Measurements from ENCODE around the gene DNM2. TPM values are rescaled to one million over a fixed set of nuclear protein-coding genes. Genes with fewer than 3 reads are reported as not detected.
A peak's percentile ranks its signal among the peaks of the same experiment; 100 is the strongest.

The DNM2 gene
- total and polyA plus RNA-seq, 12 donors, result 78.9 to 206 (median 131) TPM

GRCh38 chr19:10817291-10818038 lies 99.6 kb downstream of the DNM2 start:
- Histone ChIP-seq H3K9me3 (no peaks in the 10 kb centered on the region), H3K4me1 (peaks cover 0 to 37% (median 0%) of the 10 kb centered on the region in 9 donors), H3K4me3 (peak overlapping the region in 9 of 10 donors; percentile 3 to 39 (median 25)), H3K27ac (peak overlapping the region in 8 of 10 donors; percentile 41 to 76 (median 58)), H3K36me3 (peaks cover 0 to 96% (median 55%) of the 10 kb centered on the region in 9 donors), H3K27me3 (no peaks in the 10 kb centered on the region)
- TF ChIP-seq CTCF (IDR thresholded peaks at IDR 0.05), result no peak
- peak; percentile 49 for DNase-seq
- intact Hi-C loops (cut with DNase I), result no loop called here
- 83 to 88% methylated on average over 42 of the region's 42 CpGs for WGBS, 2 donors
- ATAC-seq, result peak in 7 of 8 donors; percentile 39 to 78 (median 57)

GRCh38 chr19:10818301-10819123 lies 100.6 kb downstream of the DNM2 start:
- Histone ChIP-seq H3K36me3 (peaks cover 0 to 96% (median 55%) of the 10 kb centered on the region in 9 donors), H3K27me3 (no peaks in the 10 kb centered on the region), H3K9me3 (no peaks in the 10 kb centered on the region), H3K27ac (peak overlapping the region in 6 of 10 donors; percentile 22 to 61 (median 54)), H3K4me1 (peaks cover 0 to 27% (median 0%) of the 10 kb centered on the region in 9 donors), H3K4me3 (peak overlapping the region in 1 of 10 donors; percentile 36)
- intact Hi-C loops (cut with DNase I), result no loop called here
- no peak for ATAC-seq
- TF ChIP-seq CTCF (IDR thresholded peaks at IDR 0.05), result no peak
- WGBS, 2 donors, result 92 to 95% methylated on average over 19 of the region's 19 CpGs
- DNase-seq, result no peak

- intact Hi-C loops (cut with DNase I), result loop anchor here in 1 of 10 donors (10.0 kb wide), 1 partner anchor 45 kb away; no protein-coding TSS in a partner anchor
- no peaks in the 10 kb centered on the region for H3K27me3 ChIP-seq
- H3K27ac ChIP-seq, result no peak overlapping the region
- 96 to 98% methylated on average over 27 of the region's 27 CpGs for WGBS, 2 donors
- H3K9me3 ChIP-seq, result no peaks in the 10 kb centered on the region
- peaks cover 0 to 18% (median 0%) of the 10 kb centered on the region in 9 donors for H3K4me1 ChIP-seq
- ATAC-seq (no peak), DNase-seq (no peak)
- H3K4me3 ChIP-seq, result no peak overlapping the region
- TF ChIP-seq CTCF (IDR thresholded peaks at IDR 0.05), result no peak
- H3K36me3 ChIP-seq, result peaks cover 0 to 97% (median 64%) of the 10 kb centered on the region in 9 donors
These were observed 101.5 kb downstream of the DNM2 start for GRCh38 chr19:10819124-10820060.

All from heart right ventricle (tissue), 16 donors.